Uterus (tissue), 2 donors: ENCODE data around the gene TIGD1.

Source experiments
- CTCF ChIP-seq, 4 experiments: fragments of 200-600 bp in 2 of 4; fragments of 450-650 bp in 2 of 4; sonication (generic) in 2 of 4; IDR thresholded peaks; one replicate each; pipeline ENCODE4 v1.5.1; 2016 to 2019; ENCODE audit warnings: antibody characterized with exemption in 4 of 4, mild to moderate bottlenecking in 2 of 4, moderate library complexity in 1 of 4
- POLR2A ChIP-seq, 2 donors: fragments of 450-650 bp; IDR thresholded peaks; one replicate each; pipeline ENCODE4 v1.6.1; 2016; ENCODE audit warnings: antibody characterized with exemption in 2 of 2, mild to moderate bottlenecking in 1 of 2, moderate library complexity in 1 of 2

- TF ChIP-seq POLR2A (IDR thresholded peaks at IDR 0.05) (no peak), CTCF (IDR thresholded peaks at IDR 0.05) (no peak)
Measured at GRCh38 chr2:232519581-232520438, 30.5 kb downstream of the TIGD1 start, which contains the start of gene PRSS56.
